A673 (cell line): ENCODE results near the gene ING5. TPM values are rescaled to one million over a fixed set of nuclear protein-coding genes. Genes with fewer than 3 reads are reported as not detected.

Experiments
- BruUV-seq: library from RNA; stranded (reverse); fragments of 400-500 nt; replicated peaks from 2 replicates; lab custom pipeline; 2021; lab: Mats Ljungman, UMichigan
- CTCF ChIA-PET: fragments of 300-600 bp; sonication (Branson Sonifier 250); formaldehyde crosslinking; loops from one replicate; lab custom pipeline; 2022; ENCODE audit warnings: antibody characterized with exemption; lab: Charles Lee
- POLR2A ChIA-PET: fragments of 300-600 bp; sonication (Branson Sonifier 250); formaldehyde crosslinking; loops from one replicate; lab custom pipeline; 2022; ENCODE audit warnings: antibody characterized with exemption; ENCODE audit not compliant: low non-redundant PET; lab: Charles Lee
- DNase-seq: peaks from one replicate; pipeline ENCODE4 v3.0.0-alpha.2; 2015; ENCODE audit warnings: low spot score
- H3K27ac ChIP-seq: fragments of 200-600 bp; sonication (generic); 2 replicates; pipeline ENCODE4 v1.5.1; 2016; ENCODE audit warnings: mixed run types, low read depth, mild to moderate bottlenecking, mixed read lengths, antibody characterized with exemption, low read length; ENCODE audit not compliant: poor library complexity, severe bottlenecking
- H3K27me3 ChIP-seq: fragments of 200-600 bp; sonication (generic); replicated peaks from 2 replicates; pipeline ENCODE4 v1.6.1; 2017; ENCODE audit warnings: mixed run types, low read depth, mild to moderate bottlenecking, mixed read lengths, antibody characterized with exemption, low read length; ENCODE audit not compliant: insufficient read depth, poor library complexity
- H3K36me3 ChIP-seq: fragments of 200-600 bp; sonication (generic); 2 replicates; pipeline ENCODE4 v1.6.1; 2016; ENCODE audit warnings: mixed run types, mild to moderate bottlenecking, mixed read lengths, antibody characterized with exemption, low read length; ENCODE audit not compliant: insufficient read depth, poor library complexity, severe bottlenecking
- H3K4me1 ChIP-seq: fragments of 200-600 bp; sonication (generic); 2 replicates; pipeline ENCODE4 v1.6.1; 2017; ENCODE audit warnings: mixed run types, mild to moderate bottlenecking, mixed read lengths, antibody characterized with exemption, low read length; ENCODE audit not compliant: insufficient read depth, poor library complexity, severe bottlenecking
- H3K4me3 ChIP-seq: fragments of 200-600 bp; sonication (generic); 2 replicates; pipeline ENCODE4 v1.5.1; 2016; ENCODE audit warnings: low read depth, mixed run types, mild to moderate bottlenecking, mixed read lengths, low read length; ENCODE audit not compliant: poor library complexity, severe bottlenecking
- H3K9me3 ChIP-seq: fragments of 200-600 bp; sonication (generic); 2 replicates; pipeline ENCODE4 v1.6.1; 2016; ENCODE audit warnings: mixed run types, low read depth, mild to moderate bottlenecking, mixed read lengths, antibody characterized with exemption, low read length; ENCODE audit not compliant: poor library complexity, severe bottlenecking
- CTCF ChIP-seq: fragments of 300-800, 200-600 bp; sonication (generic); conservative IDR thresholded peaks from 2 replicates; pipeline ENCODE4 v1.5.1; 2017; ENCODE audit warnings: low read depth, mild to moderate bottlenecking, antibody characterized with exemption, low read length, moderate library complexity, mixed read lengths
- EZH2 ChIP-seq: fragments of 200-600 bp; sonication (generic); IDR thresholded peaks from 2 replicates; pipeline ENCODE4 v1.6.1; 2017; ENCODE audit warnings: borderline replicate concordance, low read depth, mild to moderate bottlenecking, mixed read lengths, antibody characterized with exemption, low read length; ENCODE audit not compliant: poor library complexity, severe bottlenecking
- intact Hi-C: fragments of 100-400 bp; cut with micrococcal nuclease; formaldehyde crosslinking; loops from one replicate; pipeline ENCODE4 v1.10.0; 2022; ENCODE audit not compliant: unreplicated experiment
- total RNA-seq: library from RNA; stranded (reverse); gene quantifications from 2 replicates; pipeline ENCODE4 v1.2.3, GENCODE V29; 2021

Gene ING5
- total RNA-seq, 1 experiment from 2014 or later: 70.3 TPM

GRCh38 chr2:241764275-241765241 lies 62.7 kb downstream of the ING5 start:
- TF ChIP-seq CTCF (no peak), EZH2 (no peak)
- POLR2A ChIA-PET: no interaction called here
- intact Hi-C loops: no loop called here
- Histone ChIP-seq H3K27me3 (no peaks in the 10 kb centered on the region), H3K36me3 (peaks cover 15% of the 10 kb centered on the region), H3K9me3 (no peaks in the 10 kb centered on the region), H3K4me1 (no peaks in the 10 kb centered on the region), H3K4me3 (no peak overlapping the region), H3K27ac (peak overlapping the region; percentile 30)
- CTCF ChIA-PET: no interaction called here
- no TSS peak for BruUV-seq
- DNase-seq: no peak

GRCh38 chr2:241767464-241768250 lies 65.8 kb downstream of the ING5 start:
- Histone ChIP-seq H3K4me1 (peaks cover 21% of the 10 kb centered on the region), H3K9me3 (no peaks in the 10 kb centered on the region), H3K4me3 (no peak overlapping the region), H3K36me3 (no peaks in the 10 kb centered on the region), H3K27me3 (no peaks in the 10 kb centered on the region), H3K27ac (no peak overlapping the region)
- BruUV-seq: no TSS peak
- TF ChIP-seq EZH2: no peak
- no peak for TF ChIP-seq CTCF
- POLR2A ChIA-PET: interaction anchor here (0.5 kb wide), 1 partner anchor 65 kb away, joined by 8 read pairs; no protein-coding TSS in a partner anchor
- intact Hi-C loops: no loop called here
- CTCF ChIA-PET: no interaction called here
- DNase-seq: no peak

GRCh38 chr2:241768251-241768711 lies 66.4 kb downstream of the ING5 start:
- Histone ChIP-seq H3K4me3 (no peak overlapping the region), H3K36me3 (no peaks in the 10 kb centered on the region), H3K27ac (peak overlapping the region; percentile 40), H3K4me1 (peaks cover 27% of the 10 kb centered on the region), H3K9me3 (no peaks in the 10 kb centered on the region), H3K27me3 (no peaks in the 10 kb centered on the region)
- BruUV-seq: no TSS peak
- intact Hi-C loops: no loop called here
- DNase-seq: no peak
- CTCF ChIA-PET: no interaction called here
- POLR2A ChIA-PET: no interaction called here
- TF ChIP-seq EZH2 (no peak), CTCF (no peak)
